Natural killer cell (primary cell): ENCODE results near the gene GRID1. TPM values are rescaled to one million over a fixed set of nuclear protein-coding genes. Genes with fewer than 3 reads are reported as not detected.

Source experiments
- ATAC-seq, 3 donors: fragments of 150-1000 bp in 2 of 3; fragments of 200-7000 bp in 1 of 3; cut with Tn5 transposase; 1 replicate in 1 of 3; 2 replicates in 2 of 3; pipeline ENCODE4 v1.10.0; 2021; ENCODE audit warnings: mild to moderate bottlenecking in 2 of 3, moderate library complexity in 2 of 3
- DNase-seq, 2 donors: peaks; one replicate each; pipeline versions ENCODE4 v3.0.0 to v3.0.0-alpha.2; 2013 to 2021; ENCODE audit warnings: mixed read lengths in 1 of 2
- H3K27ac ChIP-seq: one replicate; pipeline ENCODE4 v1.5.1; 2013; ENCODE audit warnings: mild to moderate bottlenecking, low read length
- H3K27me3 ChIP-seq: one replicate; pipeline ENCODE4 v1.6.1; 2013; ENCODE audit warnings: low read length; ENCODE audit not compliant: control insufficient read depth, insufficient read depth
- H3K36me3 ChIP-seq: one replicate; pipeline ENCODE4 v1.6.1; 2013; ENCODE audit warnings: low read length; ENCODE audit not compliant: control insufficient read depth, insufficient read depth
- H3K4me1 ChIP-seq: one replicate; pipeline ENCODE4 v1.6.1; 2013; ENCODE audit warnings: low read length; ENCODE audit not compliant: control insufficient read depth, insufficient read depth
- H3K4me3 ChIP-seq: one replicate; pipeline ENCODE4 v1.5.1; 2013; ENCODE audit warnings: low read length
- H3K9me3 ChIP-seq: one replicate; pipeline ENCODE4 v1.6.1; 2013; ENCODE audit warnings: low read length; ENCODE audit not compliant: control insufficient read depth, insufficient read depth
- H3K27ac Mint-ChIP-seq, 2 donors: one replicate each; pipeline ENCODE4 v1.8.0; 2022; ENCODE audit warnings: mild to moderate bottlenecking in 2 of 2, mixed read lengths in 2 of 2, moderate library complexity in 1 of 2
- H3K27me3 Mint-ChIP-seq, 2 donors: one replicate each; pipeline ENCODE4 v1.8.0; 2022; ENCODE audit warnings: low read depth in 2 of 2, mixed read lengths in 2 of 2
- H3K36me3 Mint-ChIP-seq: one replicate; pipeline ENCODE4 v1.8.0; 2022; ENCODE audit warnings: mixed read lengths
- H3K4me1 Mint-ChIP-seq, 2 donors: one replicate each; pipeline ENCODE4 v1.8.0; 2022; ENCODE audit warnings: mixed read lengths in 2 of 2
- H3K4me3 Mint-ChIP-seq: one replicate; pipeline ENCODE4 v1.8.0; 2022; ENCODE audit warnings: mild to moderate bottlenecking, moderate library complexity, mixed read lengths
- H3K9me3 Mint-ChIP-seq, 2 donors: one replicate each; pipeline ENCODE4 v1.8.0; 2022; ENCODE audit warnings: mixed read lengths in 2 of 2
- CTCF ChIP-seq: fragments of 200-600 bp; IDR thresholded peaks from one replicate; pipeline ENCODE4 v1.8.0; 2022; ENCODE audit warnings: antibody characterized with exemption
- WGBS: methylation state at CpG from one replicate; pipeline ENCODE4 v1.1.7; 2013; ENCODE audit warnings: missing lambda C conversion rate; ENCODE audit not compliant: insufficient coverage; 5-methylcytosine and 5-hydroxymethylcytosine counted together
- intact Hi-C: fragments of 100-400 bp; cut with micrococcal nuclease; formaldehyde crosslinking; loops from one replicate; pipeline ENCODE4 v1.14.2; 2022
- total RNA-seq, 4 donors: library from RNA; stranded (reverse); fragments of 120-200 nt in 1 of 4; gene quantifications; one replicate each; pipeline versions ENCODE4 v1.2.3 to v1.2.4, GENCODE V29; 2013 to 2022

GRID1 gene
- total RNA-seq, 3 donors from 2014 or later (not counting 1 experiment from before 2014, with no cell fraction given) = not detected

DNA sequence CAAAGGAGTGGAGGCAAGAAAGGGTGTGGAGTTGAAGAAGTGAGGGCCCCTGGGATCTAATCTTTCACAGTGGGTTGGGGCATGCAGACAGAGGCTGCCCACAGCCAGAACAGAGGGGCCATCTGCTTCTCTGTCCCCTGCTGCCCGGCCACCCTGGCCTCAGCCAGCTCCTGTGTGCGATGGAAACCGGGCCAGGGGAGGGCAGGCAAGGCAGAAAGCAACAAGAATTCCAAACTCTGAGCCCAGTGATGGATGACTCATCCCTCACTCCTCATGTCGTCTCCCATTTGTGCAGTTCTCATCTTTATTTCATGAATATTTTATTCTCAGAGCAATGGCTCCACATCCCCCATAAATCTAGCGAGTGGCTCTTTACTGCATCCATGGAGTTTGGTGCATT lies 757.1 kb downstream of the GRID1 start:
- Histone ChIP-seq H3K27me3 (no peaks in the 10 kb centered on the region), H3K4me1 (peaks cover 26% of the 10 kb centered on the region), H3K4me3 (no peak overlapping the region), H3K9me3 (no peaks in the 10 kb centered on the region), H3K36me3 (no peaks in the 10 kb centered on the region), H3K27ac (no peak overlapping the region)
- no peak overlapping the region for H3K4me3 Mint-ChIP-seq
- intact Hi-C loops = no loop called here
- ATAC-seq = no peak
- peaks cover 11 to 23% of the 10 kb centered on the region in 2 donors for H3K4me1 Mint-ChIP-seq
- no peaks in the 10 kb centered on the region for H3K36me3 Mint-ChIP-seq
- H3K9me3 Mint-ChIP-seq = no peaks in the 10 kb centered on the region
- H3K27me3 Mint-ChIP-seq = peaks cover 0 to 7% of the 10 kb centered on the region in 2 donors
- WGBS = 94% methylated on average over 5 of the region's 5 CpGs
- TF ChIP-seq CTCF = no peak
- H3K27ac Mint-ChIP-seq = no peak overlapping the region
- DNase-seq = no peak

DNA sequence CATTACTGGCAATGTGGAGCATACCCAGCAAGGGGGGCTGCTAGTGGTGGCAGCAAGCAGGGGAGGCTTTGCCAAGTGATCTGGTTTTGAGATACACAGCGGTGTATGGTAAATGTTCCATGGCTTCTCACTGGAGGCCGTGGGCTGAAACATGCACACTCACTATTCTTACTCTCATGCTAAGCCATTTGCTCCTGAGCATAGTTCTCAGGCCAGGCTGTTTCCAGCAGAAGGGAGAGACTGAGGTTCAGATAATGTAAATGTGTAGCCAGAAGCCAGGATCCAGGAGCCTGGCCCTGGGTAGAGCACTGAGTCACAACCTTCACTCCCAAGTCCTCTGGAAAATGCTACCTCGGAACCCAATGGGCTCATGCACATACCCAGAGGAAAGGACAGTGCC lies 757.9 kb downstream of the GRID1 start:
- Mint-ChIP-seq H3K9me3 (no peaks in the 10 kb centered on the region), H3K4me1 (peaks cover 11 to 15% of the 10 kb centered on the region in 2 donors)
- no peak for ATAC-seq

GRCh38 chr10:85607043-85607695 lies 759.4 kb downstream of the GRID1 start:
- Mint-ChIP-seq H3K4me3 (no peak overlapping the region), H3K27ac (no peak overlapping the region), H3K9me3 (no peaks in the 10 kb centered on the region), H3K36me3 (no peaks in the 10 kb centered on the region), H3K4me1 (peaks cover under 1 to 11% of the 10 kb centered on the region in 2 donors), H3K27me3 (peaks cover 0 to 7% of the 10 kb centered on the region in 2 donors)
- no peaks in the 10 kb centered on the region for H3K36me3 ChIP-seq
- H3K4me1 ChIP-seq = peaks cover 22% of the 10 kb centered on the region
- no peak overlapping the region for H3K27ac ChIP-seq
- H3K4me3 ChIP-seq = no peak overlapping the region
- ATAC-seq (no peak), DNase-seq (no peak)
- intact Hi-C loops = no loop called here
- no peaks in the 10 kb centered on the region for H3K27me3 ChIP-seq
- no peaks in the 10 kb centered on the region for H3K9me3 ChIP-seq
- 91% methylated on average over 10 of the region's 11 CpGs for WGBS
- TF ChIP-seq CTCF = no peak

More for the DNA sequence above, 757.9 kb downstream of the GRID1 start:
- Histone ChIP-seq H3K9me3 (no peaks in the 10 kb centered on the region), H3K36me3 (no peaks in the 10 kb centered on the region), H3K27ac (no peak overlapping the region), H3K4me3 (no peak overlapping the region), H3K27me3 (no peaks in the 10 kb centered on the region), H3K4me1 (peaks cover 24% of the 10 kb centered on the region)
- no peak overlapping the region for H3K27ac Mint-ChIP-seq
- H3K36me3 Mint-ChIP-seq = no peaks in the 10 kb centered on the region
- intact Hi-C loops = no loop called here
- 88% methylated on average over 2 of the region's 3 CpGs for WGBS
- H3K4me3 Mint-ChIP-seq = no peak overlapping the region
- no peak for TF ChIP-seq CTCF
- no peak for DNase-seq
- H3K27me3 Mint-ChIP-seq = peaks cover 0 to 7% of the 10 kb centered on the region in 2 donors

- Histone ChIP-seq H3K36me3 (no peaks in the 10 kb centered on the region), H3K27me3 (no peaks in the 10 kb centered on the region), H3K4me1 (peaks cover 15% of the 10 kb centered on the region), H3K27ac (no peak overlapping the region), H3K4me3 (no peak overlapping the region), H3K9me3 (no peaks in the 10 kb centered on the region)
- 91% methylated on average over 5 of the region's 5 CpGs for WGBS
- peaks cover 0 to 7% of the 10 kb centered on the region in 2 donors for H3K27me3 Mint-ChIP-seq
- intact Hi-C loops = no loop called here
- H3K4me3 Mint-ChIP-seq = no peak overlapping the region
- H3K27ac Mint-ChIP-seq = no peak overlapping the region
- peaks cover 0 to 4% of the 10 kb centered on the region in 2 donors for H3K4me1 Mint-ChIP-seq
- no peaks in the 10 kb centered on the region for H3K36me3 Mint-ChIP-seq
- ATAC-seq = no peak
- DNase-seq = no peak
- no peaks in the 10 kb centered on the region for H3K9me3 Mint-ChIP-seq
- no peak for TF ChIP-seq CTCF
These were observed 760.2 kb downstream of the GRID1 start for GRCh38 chr10:85606401-85606800.
